Measurements from ENCODE around the gene SOBP. TPM values are rescaled to one million over a fixed set of nuclear protein-coding genes. Genes with fewer than 3 reads are reported as not detected.

The SOBP gene
- total RNA-seq, 6 donors from 2014 or later: 4.4 to 25.1 (median 12.4) TPM

GRCh38 chr6:107534571-107535141 is 44.7 kb downstream of the SOBP start:
- H3K27me3 ChIP-seq: no peaks in the 10 kb centered on the region
- peaks cover 0 to 5% (median 2%) of the 10 kb centered on the region in 4 donors for H3K4me1 ChIP-seq
- no peak overlapping the region for H3K4me3 ChIP-seq
- no peak for ATAC-seq (ENCODE audit: low FRiP score in 2 of 2)
- TF ChIP-seq POLR2AphosphoS5 (IDR thresholded peaks at IDR 0.05) (no peak), POLR2A (IDR thresholded peaks at IDR 0.05) (no peak), CTCF (IDR thresholded peaks at IDR 0.05) (no peak), EP300 (IDR thresholded peaks at IDR 0.05) (no peak)
- H3K9me3 ChIP-seq: no peaks in the 10 kb centered on the region
- 75 to 76% methylated on average over 5 of the region's 5 CpGs for WGBS, 2 donors
- DNase-seq: no peak
- no peaks in the 10 kb centered on the region for H3K36me3 ChIP-seq
- H3K27ac ChIP-seq: no peak overlapping the region

GRCh38 chr6:107535626-107536025 is 45.7 kb downstream of the SOBP start:
- no peak for TF ChIP-seq POLR2AphosphoS5 (IDR thresholded peaks at IDR 0.05)
- no peak for TF ChIP-seq CTCF (IDR thresholded peaks at IDR 0.05)
- no peak for TF ChIP-seq EP300 (IDR thresholded peaks at IDR 0.05)
- no peak for TF ChIP-seq POLR2A (IDR thresholded peaks at IDR 0.05)
- Histone ChIP-seq H3K4me1 (peaks cover 0 to 14% (median 4%) of the 10 kb centered on the region in 4 donors), H3K4me3 (no peak overlapping the region), H3K36me3 (no peaks in the 10 kb centered on the region), H3K27me3 (no peaks in the 10 kb centered on the region), H3K27ac (no peak overlapping the region), H3K9me3 (no peaks in the 10 kb centered on the region)
- DNase-seq (no peak), ATAC-seq (ENCODE audit: low FRiP score in 2 of 2) (no peak)
- 89 to 92% methylated on average over 1 of the region's 1 CpG for WGBS, 2 donors

GRCh38 chr6:107536180-107536961 is 46.5 kb downstream of the SOBP start:
- Histone ChIP-seq H3K36me3 (no peaks in the 10 kb centered on the region), H3K4me3 (no peak overlapping the region), H3K9me3 (no peaks in the 10 kb centered on the region), H3K4me1 (peaks cover 0 to 14% (median 4%) of the 10 kb centered on the region in 4 donors), H3K27me3 (no peaks in the 10 kb centered on the region), H3K27ac (no peak overlapping the region)
- ATAC-seq (ENCODE audit: low FRiP score in 2 of 2) (no peak), DNase-seq (no peak)
- TF ChIP-seq POLR2AphosphoS5 (IDR thresholded peaks at IDR 0.05) (no peak), CTCF (IDR thresholded peaks at IDR 0.05) (no peak), POLR2A (IDR thresholded peaks at IDR 0.05) (no peak), EP300 (IDR thresholded peaks at IDR 0.05) (no peak)
- 85 to 87% methylated on average over 6 of the region's 6 CpGs for WGBS, 2 donors

- Histone ChIP-seq H3K27me3 (no peaks in the 10 kb centered on the region), H3K4me1 (peaks cover 0 to 14% (median 4%) of the 10 kb centered on the region in 4 donors), H3K36me3 (no peaks in the 10 kb centered on the region), H3K9me3 (no peaks in the 10 kb centered on the region), H3K4me3 (no peak overlapping the region), H3K27ac (no peak overlapping the region)
- no peak for ATAC-seq (ENCODE audit: low FRiP score in 2 of 2)
- 92 to 98% methylated on average over 3 of the region's 3 CpGs for WGBS, 2 donors
- no peak for DNase-seq
- no peak for TF ChIP-seq CTCF (IDR thresholded peaks at IDR 0.05)
- no peak for TF ChIP-seq EP300 (IDR thresholded peaks at IDR 0.05)
- TF ChIP-seq POLR2AphosphoS5 (IDR thresholded peaks at IDR 0.05): no peak
- TF ChIP-seq POLR2A (IDR thresholded peaks at IDR 0.05): no peak
These were observed 47.6 kb downstream of the SOBP start for GRCh38 chr6:107537559-107537958.

All from upper lobe of left lung (tissue), 6 donors.